Bronchial epithelial cell (primary cell): ENCODE results near the gene PRKCG. TPM values are rescaled to one million over a fixed set of nuclear protein-coding genes. Genes with fewer than 3 reads are reported as not detected.
"Not testable (repeated sequence)": the region's sequence is repeated elsewhere in the genome, so short reads cannot be mapped to it uniquely, and the experiment has no call there.

ENCODE experiments used
- DNase-seq: peaks from one replicate; pipeline ENCODE4 v3.0.0-alpha.2; 2010; ENCODE audit warnings: low read depth
- FAIRE-seq: peaks from 2 replicates; lab custom pipeline; 2011; peaks lifted over from hg19 to GRCh38; lab: Jason Lieb, UNC
- H3K27me3 ChIP-seq: 2 replicates; pipeline ENCODE4 v1.5.1; 2011; ENCODE audit warnings: low read length; ENCODE audit not compliant: control insufficient read depth, insufficient read depth
- H3K36me3 ChIP-seq: 2 replicates; pipeline ENCODE4 v1.5.1; 2011; ENCODE audit warnings: low read length; ENCODE audit not compliant: control insufficient read depth, insufficient read depth
- H3K4me3 ChIP-seq: 2 replicates; pipeline ENCODE4 v1.5.1; 2011; ENCODE audit warnings: mild to moderate bottlenecking, low read depth, low read length, control low read depth
- total RNA-seq: library from RNA; depleted of rRNA; stranded (reverse); fragments of >200 nt; gene quantifications from 2 replicates; pipeline ENCODE4 v1.2.1, GENCODE V29; 2014
- TF ChIP-seq, protein P1 (sequence below): IDR thresholded peaks from 2 replicates; pipeline ENCODE4 v1.5.1; 2011; ENCODE audit warnings: mild to moderate bottlenecking, moderate library complexity, low read length, control low read depth, inconsistent platforms; ENCODE audit not compliant: insufficient read depth, severe bottlenecking

PRKCG gene
- total RNA-seq = not detected in 2 replicates

DNA sequence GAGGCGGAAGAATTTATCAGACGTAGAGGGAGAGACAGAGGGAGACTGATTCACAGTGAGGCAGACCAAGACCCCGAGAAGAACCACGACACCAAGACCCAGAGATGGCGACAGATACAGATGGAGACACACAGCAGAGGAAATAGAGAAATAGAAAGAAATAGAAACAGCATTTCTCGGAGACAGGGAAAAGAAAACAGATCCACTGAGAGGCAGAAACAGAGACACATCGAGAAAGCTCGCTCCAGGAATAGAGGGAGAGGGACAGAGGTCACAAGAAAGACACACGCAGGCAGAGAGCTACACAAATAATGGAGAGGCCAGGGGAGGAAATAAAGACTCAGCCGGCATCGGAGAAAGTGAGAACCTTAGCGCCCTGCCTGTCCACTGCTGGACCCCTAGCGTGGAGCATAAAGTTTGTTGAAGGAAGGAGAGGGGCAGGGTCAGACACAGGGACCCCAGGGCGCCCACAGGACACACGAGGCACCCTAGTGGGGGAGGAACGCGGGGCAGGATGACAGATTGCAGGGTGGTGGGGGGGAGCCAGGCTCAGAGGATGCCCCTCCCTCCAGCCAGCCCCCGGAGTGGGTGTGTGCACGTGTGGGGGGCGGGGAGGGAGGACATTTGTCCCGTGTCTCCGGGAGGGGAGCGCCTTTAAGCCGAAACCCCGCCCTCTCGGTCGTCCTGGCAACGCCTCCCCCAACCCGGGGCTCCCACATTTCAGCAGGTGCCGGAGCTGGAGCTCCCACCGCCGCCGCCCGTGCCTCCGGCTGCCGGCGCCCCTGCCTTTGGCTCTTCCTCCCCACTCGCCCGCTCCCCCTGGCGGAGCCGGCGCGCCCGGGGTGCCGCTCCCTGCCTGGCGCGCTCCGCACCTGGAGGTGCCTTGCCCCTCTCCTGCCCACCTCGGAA lies at the start of gene PRKCG:
Gene PRKCG, plus strand, starts transcription at position 716 of the 909 bp plus-strand sequence. CDS start 298 bp downstream, outside the sequence.
- no peaks in the 10 kb centered on the region for H3K36me3 ChIP-seq
- FAIRE-seq (no peak), DNase-seq (no peak)

DNA sequence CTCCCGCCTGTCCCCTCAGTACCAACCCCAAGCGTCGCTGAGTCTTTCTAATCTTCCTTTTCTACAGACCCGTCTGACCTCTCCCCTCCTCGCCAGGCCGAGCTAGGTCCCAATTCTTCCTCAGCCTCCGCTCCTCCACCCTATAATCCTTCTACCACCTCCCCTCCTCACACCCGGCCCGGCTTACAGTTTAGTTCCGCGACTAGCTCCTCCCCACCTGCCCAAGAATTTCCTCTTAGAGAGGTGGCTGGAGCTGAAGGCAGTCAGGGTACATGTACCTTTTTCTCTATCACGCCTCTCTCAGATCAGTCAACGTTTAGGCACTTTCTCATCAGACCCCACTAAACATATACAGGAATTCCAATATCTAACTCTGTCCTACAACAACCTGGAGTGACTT lies 49.1 kb upstream of the PRKCG start:
- DNase-seq, FAIRE-seq, H3K36me3 ChIP-seq, H3K4me3 ChIP-seq, H3K27me3 ChIP-seq: not testable (repeated sequence)

More for the DNA sequence above, at the start of gene PRKCG:
- TF ChIP-seq, protein P1, sequence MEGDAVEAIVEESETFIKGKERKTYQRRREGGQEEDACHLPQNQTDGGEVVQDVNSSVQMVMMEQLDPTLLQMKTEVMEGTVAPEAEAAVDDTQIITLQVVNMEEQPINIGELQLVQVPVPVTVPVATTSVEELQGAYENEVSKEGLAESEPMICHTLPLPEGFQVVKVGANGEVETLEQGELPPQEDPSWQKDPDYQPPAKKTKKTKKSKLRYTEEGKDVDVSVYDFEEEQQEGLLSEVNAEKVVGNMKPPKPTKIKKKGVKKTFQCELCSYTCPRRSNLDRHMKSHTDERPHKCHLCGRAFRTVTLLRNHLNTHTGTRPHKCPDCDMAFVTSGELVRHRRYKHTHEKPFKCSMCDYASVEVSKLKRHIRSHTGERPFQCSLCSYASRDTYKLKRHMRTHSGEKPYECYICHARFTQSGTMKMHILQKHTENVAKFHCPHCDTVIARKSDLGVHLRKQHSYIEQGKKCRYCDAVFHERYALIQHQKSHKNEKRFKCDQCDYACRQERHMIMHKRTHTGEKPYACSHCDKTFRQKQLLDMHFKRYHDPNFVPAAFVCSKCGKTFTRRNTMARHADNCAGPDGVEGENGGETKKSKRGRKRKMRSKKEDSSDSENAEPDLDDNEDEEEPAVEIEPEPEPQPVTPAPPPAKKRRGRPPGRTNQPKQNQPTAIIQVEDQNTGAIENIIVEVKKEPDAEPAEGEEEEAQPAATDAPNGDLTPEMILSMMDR = peak; percentile 71
- Histone ChIP-seq H3K4me3 (peak within 1 kb of the TSS; percentile 1), H3K27me3 (peaks cover 29% of the 10 kb centered on the region)

DNA sequence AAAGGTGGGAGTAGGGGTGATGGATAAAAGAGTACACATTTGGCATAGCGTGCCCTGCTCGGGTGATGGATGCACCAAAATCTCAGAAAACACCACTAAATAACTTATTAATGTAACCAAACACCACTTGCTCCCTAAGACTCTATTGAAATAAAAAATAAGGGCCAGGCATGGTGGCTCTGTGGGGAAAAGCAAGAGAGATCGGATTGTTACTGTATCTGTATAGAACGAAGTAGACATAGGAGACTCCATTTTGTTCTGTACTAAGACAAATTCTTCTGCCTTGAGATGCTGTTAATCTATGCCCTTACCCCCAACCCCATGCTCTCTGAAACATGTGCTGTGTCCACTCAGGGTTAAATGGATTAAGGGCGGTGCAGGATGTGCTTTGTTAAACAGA lies 43.6 kb upstream of the PRKCG start:
- H3K27me3 ChIP-seq, H3K36me3 ChIP-seq, FAIRE-seq, DNase-seq, H3K4me3 ChIP-seq: not testable (repeated sequence)

DNA sequence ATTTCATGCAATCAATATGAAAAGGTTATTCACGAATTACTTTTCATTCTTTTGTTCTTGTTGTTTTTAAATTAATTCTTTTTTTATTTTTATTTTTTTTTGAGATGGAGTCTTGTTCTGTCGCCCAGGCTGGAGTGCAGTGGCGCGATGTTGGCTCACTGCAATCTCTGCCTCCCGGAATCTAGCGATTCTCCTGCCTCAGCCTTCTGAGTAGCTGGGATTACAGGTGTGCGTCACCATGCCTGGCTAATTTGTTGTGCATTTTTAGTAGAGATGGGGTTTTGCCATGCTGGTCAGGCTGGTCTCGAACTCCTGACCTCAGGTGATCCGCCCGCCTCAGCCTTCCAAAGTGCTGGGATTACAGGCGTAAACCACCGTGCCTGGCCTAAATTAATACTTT lies 41.8 kb upstream of the PRKCG start:
- H3K27me3 ChIP-seq, FAIRE-seq, H3K36me3 ChIP-seq, H3K4me3 ChIP-seq, DNase-seq: not testable (repeated sequence)

DNA sequence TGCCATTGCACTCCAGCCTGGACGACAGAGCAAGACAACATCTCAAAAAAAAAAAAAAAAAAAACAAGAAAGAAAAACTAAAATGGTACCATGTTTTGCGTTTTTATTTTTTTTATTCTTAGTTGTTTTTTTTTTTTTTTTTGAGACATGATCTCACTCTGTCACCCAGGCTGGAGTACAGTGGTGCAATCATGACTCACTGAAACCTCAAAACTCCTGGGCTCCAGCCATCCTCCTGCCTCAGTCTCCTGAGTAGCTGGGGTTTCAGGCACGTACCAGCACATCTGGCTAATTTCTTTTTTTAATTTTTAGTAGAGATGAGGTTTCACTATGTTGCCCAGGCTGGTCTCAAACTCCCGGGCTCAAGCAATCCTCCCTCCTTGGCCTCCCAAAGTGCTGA lies 41.1 kb upstream of the PRKCG start:
- H3K27me3 ChIP-seq, FAIRE-seq, H3K4me3 ChIP-seq, H3K36me3 ChIP-seq: not testable (repeated sequence)
- DNase-seq = peak; percentile 88

DNA sequence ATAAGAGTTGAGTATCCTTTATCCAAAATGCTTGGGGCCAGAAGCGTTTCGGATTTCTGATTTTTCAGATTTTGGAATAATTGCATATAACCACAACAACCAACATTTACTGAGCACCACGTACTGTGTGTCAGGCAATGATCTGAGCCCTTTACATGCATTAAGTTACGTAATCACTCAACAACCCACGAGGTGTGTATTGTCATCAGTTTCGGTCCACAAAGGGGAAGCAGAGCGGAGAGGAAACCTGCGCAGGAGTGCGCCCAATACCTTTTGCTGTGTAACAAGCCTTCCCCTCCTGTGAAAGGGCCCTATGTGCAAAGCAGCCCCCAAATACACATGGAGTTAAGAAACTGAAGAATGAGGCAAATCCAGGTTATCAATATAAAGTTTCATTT lies 37.1 kb upstream of the PRKCG start:
- H3K36me3 ChIP-seq = no peaks in the 10 kb centered on the region
- FAIRE-seq (no peak), DNase-seq (no peak)
- H3K27me3 ChIP-seq = no peaks in the 10 kb centered on the region
- TF ChIP-seq, protein P1 = no peak
- no peak overlapping the region for H3K4me3 ChIP-seq

DNA sequence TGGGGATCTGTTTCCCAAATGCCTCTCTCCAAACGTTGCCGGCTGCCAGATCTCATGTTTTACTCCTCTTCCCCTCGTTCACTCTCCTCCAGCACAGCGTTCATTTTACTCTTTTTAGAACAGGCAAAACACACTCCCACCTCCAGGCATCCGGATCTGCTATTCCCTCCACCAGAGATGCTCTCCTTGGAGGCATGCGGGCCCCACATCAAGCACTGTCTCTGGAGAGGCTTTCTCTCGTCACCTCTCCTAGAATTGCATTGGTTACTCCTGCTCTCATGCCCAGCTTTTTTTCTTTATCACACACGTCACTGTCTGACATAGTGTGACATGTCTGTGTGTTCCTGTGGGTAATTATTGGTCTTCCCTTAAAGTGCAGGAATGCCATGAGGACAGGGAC lies 34.4 kb upstream of the PRKCG start:
- no peak for FAIRE-seq
- no peak for DNase-seq
- TF ChIP-seq, protein P1 = no peak
- peaks cover 2% of the 10 kb centered on the region for H3K27me3 ChIP-seq
- no peak overlapping the region for H3K4me3 ChIP-seq
- H3K36me3 ChIP-seq = no peaks in the 10 kb centered on the region
